ENCODE data around the gene MAPK7. TPM values are rescaled to one million over a fixed set of nuclear protein-coding genes. Genes with fewer than 3 reads are reported as not detected.
A peak's percentile ranks its signal among the peaks of the same experiment; 100 is the strongest.

Gene MAPK7
- total and polyA plus RNA-seq, 10 of the 15 experiments (the other 5 are each of a cell fraction or from before 2014, with no cell fraction given), result 0.37 to 13.5 (median 5.6) TPM

DNA sequence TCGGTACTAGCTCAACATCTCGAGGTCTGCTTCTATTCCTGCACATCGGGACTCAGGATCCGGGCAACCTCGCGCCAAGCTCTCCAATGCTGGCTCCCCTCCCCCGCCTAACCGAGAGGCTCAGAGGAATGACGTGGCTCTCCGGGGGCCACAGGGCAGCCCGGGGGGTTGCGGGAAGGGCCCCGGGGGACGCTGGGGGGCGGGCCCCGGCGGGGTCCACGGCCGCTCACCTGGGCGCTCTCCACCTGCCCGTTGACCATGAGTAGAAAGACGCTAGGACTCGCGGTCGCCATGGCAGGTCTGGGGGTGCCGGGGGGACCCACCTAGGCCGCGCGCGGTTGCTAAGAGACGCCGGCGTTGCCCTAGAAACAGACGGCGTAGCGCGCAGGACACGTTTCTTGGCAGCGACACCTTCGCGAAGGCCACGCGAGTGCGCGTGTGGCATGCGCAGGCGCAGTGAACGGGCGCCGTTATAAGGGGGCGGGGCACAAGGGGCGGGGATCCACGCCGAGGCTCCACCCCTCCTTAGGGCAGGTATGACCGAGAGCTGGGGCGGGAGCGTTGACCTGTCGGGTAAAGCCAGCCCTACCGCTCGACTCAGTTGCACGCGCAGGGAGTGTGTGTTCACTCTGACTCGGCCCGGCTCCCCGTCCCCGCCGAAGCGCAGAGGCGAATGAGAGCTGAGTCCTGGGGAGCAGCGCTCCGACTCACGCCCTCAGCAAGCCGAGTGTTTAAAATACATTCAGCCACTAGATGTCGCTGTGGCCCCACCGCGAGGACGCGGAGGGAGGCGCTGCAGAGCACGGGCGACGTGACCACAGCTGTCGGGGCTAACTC lies 15.8 kb upstream of the MAPK7 start, which contains the start of gene B9D1 (continued):
- no peak for TF ChIP-seq ETV6 (conservative IDR thresholded peaks at IDR 0.05 in 1 of 2, IDR thresholded peaks at IDR 0.05 in 1 of 2; ENCODE audit: borderline replicate concordance in 1 of 2, low read depth in 1 of 2)
- TF ChIP-seq, protein P1, sequence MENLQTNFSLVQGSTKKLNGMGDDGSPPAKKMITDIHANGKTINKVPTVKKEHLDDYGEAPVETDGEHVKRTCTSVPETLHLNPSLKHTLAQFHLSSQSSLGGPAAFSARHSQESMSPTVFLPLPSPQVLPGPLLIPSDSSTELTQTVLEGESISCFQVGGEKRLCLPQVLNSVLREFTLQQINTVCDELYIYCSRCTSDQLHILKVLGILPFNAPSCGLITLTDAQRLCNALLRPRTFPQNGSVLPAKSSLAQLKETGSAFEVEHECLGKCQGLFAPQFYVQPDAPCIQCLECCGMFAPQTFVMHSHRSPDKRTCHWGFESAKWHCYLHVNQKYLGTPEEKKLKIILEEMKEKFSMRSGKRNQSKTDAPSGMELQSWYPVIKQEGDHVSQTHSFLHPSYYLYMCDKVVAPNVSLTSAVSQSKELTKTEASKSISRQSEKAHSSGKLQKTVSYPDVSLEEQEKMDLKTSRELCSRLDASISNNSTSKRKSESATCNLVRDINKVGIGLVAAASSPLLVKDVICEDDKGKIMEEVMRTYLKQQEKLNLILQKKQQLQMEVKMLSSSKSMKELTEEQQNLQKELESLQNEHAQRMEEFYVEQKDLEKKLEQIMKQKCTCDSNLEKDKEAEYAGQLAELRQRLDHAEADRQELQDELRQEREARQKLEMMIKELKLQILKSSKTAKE (IDR thresholded peaks at IDR 0.05; ENCODE audit: low read depth, poor library complexity, severe bottlenecking), result no peak
- TF ChIP-seq WRNIP1 (IDR thresholded peaks at IDR 0.05; ENCODE audit: borderline replicate concordance, low read depth, low read length), result no peak
- no peak for TF ChIP-seq IKZF2 (IDR thresholded peaks at IDR 0.05)
- TF ChIP-seq, protein P2, sequence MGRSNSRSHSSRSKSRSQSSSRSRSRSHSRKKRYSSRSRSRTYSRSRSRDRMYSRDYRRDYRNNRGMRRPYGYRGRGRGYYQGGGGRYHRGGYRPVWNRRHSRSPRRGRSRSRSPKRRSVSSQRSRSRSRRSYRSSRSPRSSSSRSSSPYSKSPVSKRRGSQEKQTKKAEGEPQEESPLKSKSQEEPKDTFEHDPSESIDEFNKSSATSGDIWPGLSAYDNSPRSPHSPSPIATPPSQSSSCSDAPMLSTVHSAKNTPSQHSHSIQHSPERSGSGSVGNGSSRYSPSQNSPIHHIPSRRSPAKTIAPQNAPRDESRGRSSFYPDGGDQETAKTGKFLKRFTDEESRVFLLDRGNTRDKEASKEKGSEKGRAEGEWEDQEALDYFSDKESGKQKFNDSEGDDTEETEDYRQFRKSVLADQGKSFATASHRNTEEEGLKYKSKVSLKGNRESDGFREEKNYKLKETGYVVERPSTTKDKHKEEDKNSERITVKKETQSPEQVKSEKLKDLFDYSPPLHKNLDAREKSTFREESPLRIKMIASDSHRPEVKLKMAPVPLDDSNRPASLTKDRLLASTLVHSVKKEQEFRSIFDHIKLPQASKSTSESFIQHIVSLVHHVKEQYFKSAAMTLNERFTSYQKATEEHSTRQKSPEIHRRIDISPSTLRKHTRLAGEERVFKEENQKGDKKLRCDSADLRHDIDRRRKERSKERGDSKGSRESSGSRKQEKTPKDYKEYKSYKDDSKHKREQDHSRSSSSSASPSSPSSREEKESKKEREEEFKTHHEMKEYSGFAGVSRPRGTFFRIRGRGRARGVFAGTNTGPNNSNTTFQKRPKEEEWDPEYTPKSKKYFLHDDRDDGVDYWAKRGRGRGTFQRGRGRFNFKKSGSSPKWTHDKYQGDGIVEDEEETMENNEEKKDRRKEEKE (IDR thresholded peaks at IDR 0.05), result no peak
- peak; percentile 56 for TF ChIP-seq HCFC1 (IDR thresholded peaks at IDR 0.05; ENCODE audit: low read length)
- TF ChIP-seq PAX8 (IDR thresholded peaks at IDR 0.05), result no peak
- 0 out of 2 replicates have a peak, but pooled peaks have one; percentile 28 for TF ChIP-seq IRF4 (IDR thresholded peaks at IDR 0.05; ENCODE audit: low read depth, low read length)
- TF ChIP-seq, protein P3, sequence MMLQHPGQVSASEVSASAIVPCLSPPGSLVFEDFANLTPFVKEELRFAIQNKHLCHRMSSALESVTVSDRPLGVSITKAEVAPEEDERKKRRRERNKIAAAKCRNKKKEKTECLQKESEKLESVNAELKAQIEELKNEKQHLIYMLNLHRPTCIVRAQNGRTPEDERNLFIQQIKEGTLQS (IDR thresholded peaks at IDR 0.05; ENCODE audit: borderline replicate concordance, extremely low read depth, low read depth, low read length), result no peak
- TF ChIP-seq, protein P4, sequence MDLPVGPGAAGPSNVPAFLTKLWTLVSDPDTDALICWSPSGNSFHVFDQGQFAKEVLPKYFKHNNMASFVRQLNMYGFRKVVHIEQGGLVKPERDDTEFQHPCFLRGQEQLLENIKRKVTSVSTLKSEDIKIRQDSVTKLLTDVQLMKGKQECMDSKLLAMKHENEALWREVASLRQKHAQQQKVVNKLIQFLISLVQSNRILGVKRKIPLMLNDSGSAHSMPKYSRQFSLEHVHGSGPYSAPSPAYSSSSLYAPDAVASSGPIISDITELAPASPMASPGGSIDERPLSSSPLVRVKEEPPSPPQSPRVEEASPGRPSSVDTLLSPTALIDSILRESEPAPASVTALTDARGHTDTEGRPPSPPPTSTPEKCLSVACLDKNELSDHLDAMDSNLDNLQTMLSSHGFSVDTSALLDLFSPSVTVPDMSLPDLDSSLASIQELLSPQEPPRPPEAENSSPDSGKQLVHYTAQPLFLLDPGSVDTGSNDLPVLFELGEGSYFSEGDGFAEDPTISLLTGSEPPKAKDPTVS (IDR thresholded peaks at IDR 0.05; ENCODE audit: low read depth, low read length), result no peak
- TF ChIP-seq ZNF384 (IDR thresholded peaks at IDR 0.05; ENCODE audit: borderline replicate concordance, low read depth, low read length), result no peak
- TF ChIP-seq SMAD1 (IDR thresholded peaks at IDR 0.05; ENCODE audit: low read depth, partially characterized antibody), result no peak
- peak; percentile 85 for TF ChIP-seq CREB1 (IDR thresholded peaks at IDR 0.05; ENCODE audit: low read depth)
- TF ChIP-seq SIN3A (IDR thresholded peaks at IDR 0.05; ENCODE audit: low read depth, low read length), result 0 out of 2 replicates have a peak, but pooled peaks have one; percentile 53
- TF ChIP-seq TBL1XR1 (IDR thresholded peaks at IDR 0.05; ENCODE audit: low read depth, low read length), result no peak
- no peak for TF ChIP-seq STAT3 (IDR thresholded peaks at IDR 0.05; ENCODE audit: low read depth, low read length)
- no peak for TF ChIP-seq ATF7 (IDR thresholded peaks at IDR 0.05; ENCODE audit: low read depth)
- TF ChIP-seq, protein P5, sequence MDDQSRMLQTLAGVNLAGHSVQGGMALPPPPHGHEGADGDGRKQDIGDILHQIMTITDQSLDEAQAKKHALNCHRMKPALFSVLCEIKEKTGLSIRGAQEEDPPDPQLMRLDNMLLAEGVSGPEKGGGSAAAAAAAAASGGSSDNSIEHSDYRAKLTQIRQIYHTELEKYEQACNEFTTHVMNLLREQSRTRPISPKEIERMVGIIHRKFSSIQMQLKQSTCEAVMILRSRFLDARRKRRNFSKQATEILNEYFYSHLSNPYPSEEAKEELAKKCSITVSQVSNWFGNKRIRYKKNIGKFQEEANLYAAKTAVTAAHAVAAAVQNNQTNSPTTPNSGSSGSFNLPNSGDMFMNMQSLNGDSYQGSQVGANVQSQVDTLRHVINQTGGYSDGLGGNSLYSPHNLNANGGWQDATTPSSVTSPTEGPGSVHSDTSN (IDR thresholded peaks at IDR 0.05; ENCODE audit: insufficient replicate concordance, low read depth, low read length), result no peak
- no peak for TF ChIP-seq ZSCAN29 (IDR thresholded peaks at IDR 0.05)
- no peak; the same call in 1 of the 2 replicates for TF ChIP-seq HDGF (IDR thresholded peaks at IDR 0.05)
